Measurements from ENCODE around the gene ZNHIT1. TPM values are rescaled to one million over a fixed set of nuclear protein-coding genes. Genes with fewer than 3 reads are reported as not detected.
"Not testable (repeated sequence)": the region's sequence is repeated elsewhere in the genome, so short reads cannot be mapped to it uniquely, and the experiment has no call there.

Gene ZNHIT1
- total RNA-seq, 2 donors from 2014 or later, result 51.4 to 74.8 TPM

DNA sequence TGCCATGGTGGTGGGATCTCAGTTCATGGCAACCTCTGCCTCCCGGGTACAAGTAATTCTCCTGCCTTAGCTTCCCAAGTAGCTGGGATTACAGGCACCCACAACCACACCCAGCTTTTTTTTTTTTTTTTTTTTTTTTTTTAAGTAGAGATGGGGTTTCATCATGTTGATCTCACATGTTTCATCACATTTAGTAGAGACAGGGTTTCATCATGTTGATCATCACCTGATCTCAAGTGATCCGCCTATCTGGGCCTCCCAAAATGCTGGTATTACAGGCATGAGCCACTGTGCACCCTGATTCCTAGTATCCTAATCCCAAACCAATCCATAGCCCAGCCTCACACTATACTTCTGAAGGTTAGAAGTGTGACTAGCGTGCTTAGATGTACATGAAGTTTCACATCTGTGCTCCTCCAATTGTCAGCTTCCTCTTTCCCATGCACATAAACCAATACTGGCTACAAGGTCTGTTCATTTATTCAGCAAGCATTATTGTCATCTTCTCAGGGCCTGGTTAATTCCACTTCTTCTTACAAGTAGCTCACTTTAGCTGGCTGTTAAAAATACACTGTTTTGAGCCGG lies 31.0 kb upstream of the ZNHIT1 start:
- Histone ChIP-seq H3K9me3 (no peaks in the 10 kb centered on the region), H3K4me1 (no peaks in the 10 kb centered on the region), H3K4me3 (no peak overlapping the region), H3K27me3 (no peaks in the 10 kb centered on the region), H3K27ac (no peak overlapping the region), H3K36me3 (replicated peaks in 1 of 2; ENCODE audit: insufficient read depth in 1 of 2, low read depth in 2 of 2) (no peaks in the 10 kb centered on the region)
- 78 to 83% methylated on average over 4 of the region's 4 CpGs for WGBS, 2 donors
- intact Hi-C loops (cut with DNase I), result no loop called here
- DNase-seq, result no peak
- TF ChIP-seq POLR2A (IDR thresholded peaks at IDR 0.05), result no peak
- TF ChIP-seq, protein P1, sequence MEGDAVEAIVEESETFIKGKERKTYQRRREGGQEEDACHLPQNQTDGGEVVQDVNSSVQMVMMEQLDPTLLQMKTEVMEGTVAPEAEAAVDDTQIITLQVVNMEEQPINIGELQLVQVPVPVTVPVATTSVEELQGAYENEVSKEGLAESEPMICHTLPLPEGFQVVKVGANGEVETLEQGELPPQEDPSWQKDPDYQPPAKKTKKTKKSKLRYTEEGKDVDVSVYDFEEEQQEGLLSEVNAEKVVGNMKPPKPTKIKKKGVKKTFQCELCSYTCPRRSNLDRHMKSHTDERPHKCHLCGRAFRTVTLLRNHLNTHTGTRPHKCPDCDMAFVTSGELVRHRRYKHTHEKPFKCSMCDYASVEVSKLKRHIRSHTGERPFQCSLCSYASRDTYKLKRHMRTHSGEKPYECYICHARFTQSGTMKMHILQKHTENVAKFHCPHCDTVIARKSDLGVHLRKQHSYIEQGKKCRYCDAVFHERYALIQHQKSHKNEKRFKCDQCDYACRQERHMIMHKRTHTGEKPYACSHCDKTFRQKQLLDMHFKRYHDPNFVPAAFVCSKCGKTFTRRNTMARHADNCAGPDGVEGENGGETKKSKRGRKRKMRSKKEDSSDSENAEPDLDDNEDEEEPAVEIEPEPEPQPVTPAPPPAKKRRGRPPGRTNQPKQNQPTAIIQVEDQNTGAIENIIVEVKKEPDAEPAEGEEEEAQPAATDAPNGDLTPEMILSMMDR (IDR thresholded peaks at IDR 0.05), result no peak
- ATAC-seq, result no peak

DNA sequence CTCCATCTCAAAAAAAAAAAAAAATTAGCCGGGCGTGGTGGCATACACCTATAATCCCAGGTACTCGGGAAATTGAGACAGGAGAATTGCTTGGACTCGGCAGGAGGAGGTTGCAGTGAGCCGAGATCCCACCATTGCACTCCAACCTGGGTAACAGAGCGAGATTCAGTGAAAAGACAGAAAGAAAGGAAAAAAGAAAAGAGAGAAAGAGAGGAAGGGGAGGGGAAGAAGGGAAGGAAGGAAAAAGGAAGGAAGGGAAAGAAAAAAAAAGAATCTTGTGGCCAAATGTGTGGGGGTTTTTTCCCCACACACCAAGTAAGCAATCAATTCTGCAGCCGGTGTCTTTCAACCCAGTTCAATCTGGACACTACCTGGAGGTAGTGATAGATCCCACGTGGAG lies 28.9 kb upstream of the ZNHIT1 start:
- H3K9me3 ChIP-seq, result no peaks in the 10 kb centered on the region
- 70 to 71% methylated on average over 8 of the region's 8 CpGs for WGBS, 2 donors
- no peak for TF ChIP-seq POLR2A (IDR thresholded peaks at IDR 0.05)
- TF ChIP-seq, protein P1 (IDR thresholded peaks at IDR 0.05), result no peak
- H3K27me3 ChIP-seq, result no peaks in the 10 kb centered on the region
- H3K4me3 ChIP-seq, result no peak overlapping the region
- DNase-seq, result no peak
- intact Hi-C loops (cut with DNase I), result no loop called here
- no peak for ATAC-seq
- no peak overlapping the region for H3K27ac ChIP-seq
- no peaks in the 10 kb centered on the region for H3K36me3 ChIP-seq (replicated peaks in 1 of 2; ENCODE audit: insufficient read depth in 1 of 2, low read depth in 2 of 2)
- peaks cover 6% of the 10 kb centered on the region for H3K4me1 ChIP-seq

DNA sequence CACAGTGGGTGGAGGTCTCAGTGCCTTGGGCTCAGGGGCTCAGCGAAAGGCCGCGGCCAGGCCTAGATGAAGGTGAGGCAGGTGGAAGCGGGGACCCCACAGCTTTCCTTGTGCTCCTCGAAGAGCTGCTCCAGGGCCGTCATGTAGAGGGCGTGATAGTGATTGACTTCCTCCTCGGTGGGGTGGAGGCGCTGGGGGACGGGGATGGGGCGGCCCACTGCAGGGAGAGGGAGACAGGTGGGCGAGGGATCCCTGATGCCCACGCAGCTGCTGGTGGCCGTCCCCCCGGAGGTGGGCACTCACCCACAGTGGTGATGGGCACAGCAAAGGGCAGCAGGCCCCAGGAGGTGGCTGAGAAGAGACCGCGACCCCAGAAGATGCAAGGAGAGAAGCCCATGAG lies 22.1 kb upstream of the ZNHIT1 start:
- no peak overlapping the region for H3K4me3 ChIP-seq
- no peak for TF ChIP-seq POLR2A (IDR thresholded peaks at IDR 0.05)
- TF ChIP-seq, protein P1 (IDR thresholded peaks at IDR 0.05), result no peak
- 65 to 86% methylated on average over 10 to 14 of the region's 17 CpGs for WGBS, 2 donors
- ATAC-seq (no peak), DNase-seq (no peak)
- peaks cover 0 to under 1% of the 10 kb centered on the region in 2 donors for H3K27me3 ChIP-seq
- no peak overlapping the region for H3K27ac ChIP-seq
- intact Hi-C loops (cut with DNase I), result no loop called here
- H3K36me3 ChIP-seq (replicated peaks in 1 of 2; ENCODE audit: insufficient read depth in 1 of 2, low read depth in 2 of 2), result no peaks in the 10 kb centered on the region
- no peaks in the 10 kb centered on the region for H3K9me3 ChIP-seq
- H3K4me1 ChIP-seq, result peaks cover 6% of the 10 kb centered on the region

DNA sequence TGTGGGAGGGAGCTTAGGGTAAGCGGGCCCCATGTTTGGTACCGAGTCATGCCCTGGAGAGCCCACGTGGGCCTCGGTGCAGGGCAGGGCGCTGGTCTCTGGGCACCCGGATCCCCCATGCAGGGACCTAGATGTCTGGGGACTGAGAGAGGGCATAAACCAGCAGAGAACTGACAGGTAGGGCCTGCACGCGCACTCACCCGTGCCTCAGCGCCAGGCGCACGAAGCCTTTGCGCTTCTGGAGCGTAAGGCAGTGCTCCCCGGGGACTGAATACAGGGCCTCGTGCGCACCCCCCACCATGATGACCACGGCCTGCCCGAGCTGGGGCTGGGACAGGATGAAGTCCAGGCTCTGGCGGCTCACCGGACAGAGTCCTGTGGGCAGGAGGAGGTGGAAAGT lies 20.0 kb upstream of the ZNHIT1 start:
- Histone ChIP-seq H3K27ac (no peak overlapping the region), H3K4me1 (peaks cover 10% of the 10 kb centered on the region), H3K4me3 (no peak overlapping the region), H3K9me3 (no peaks in the 10 kb centered on the region), H3K36me3 (replicated peaks in 1 of 2; ENCODE audit: insufficient read depth in 1 of 2, low read depth in 2 of 2) (no peaks in the 10 kb centered on the region), H3K27me3 (peaks cover 0 to 16% of the 10 kb centered on the region in 2 donors)
- ATAC-seq (no peak), DNase-seq (no peak)
- 76% methylated on average over 5 to 21 of the region's 21 CpGs for WGBS, 2 donors
- TF ChIP-seq POLR2A (IDR thresholded peaks at IDR 0.05), result no peak
- TF ChIP-seq, protein P1 (IDR thresholded peaks at IDR 0.05), result no peak
- intact Hi-C loops (cut with DNase I), result no loop called here

DNA sequence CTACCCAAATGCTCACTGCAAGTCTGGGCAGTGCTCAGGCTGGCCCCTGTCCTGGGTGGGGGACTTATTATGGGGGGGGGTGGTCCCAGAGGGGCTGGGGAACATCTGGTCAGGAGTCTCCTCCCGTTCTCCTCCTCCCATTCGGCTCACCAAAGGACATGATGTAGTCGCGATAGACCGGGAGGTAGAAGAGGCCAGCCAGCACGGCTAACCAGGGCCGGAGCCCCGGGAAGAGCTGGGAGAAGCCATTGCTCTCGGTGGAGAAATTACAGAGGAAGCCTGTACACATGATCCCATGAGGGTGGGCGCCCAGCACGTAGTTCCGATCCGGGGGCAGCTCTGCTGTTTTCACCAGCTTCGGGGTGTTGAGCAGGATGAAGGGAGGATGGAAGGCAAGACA lies 19.5 kb upstream of the ZNHIT1 start:
- Histone ChIP-seq H3K9me3 (no peaks in the 10 kb centered on the region), H3K36me3 (replicated peaks in 1 of 2; ENCODE audit: insufficient read depth in 1 of 2, low read depth in 2 of 2) (no peaks in the 10 kb centered on the region), H3K27me3 (peaks cover 0 to 16% of the 10 kb centered on the region in 2 donors), H3K27ac (no peak overlapping the region), H3K4me3 (no peak overlapping the region), H3K4me1 (peaks cover 10% of the 10 kb centered on the region)
- TF ChIP-seq POLR2A (IDR thresholded peaks at IDR 0.05), result no peak
- TF ChIP-seq, protein P1 (IDR thresholded peaks at IDR 0.05), result no peak
- ATAC-seq (no peak), DNase-seq (no peak)
- intact Hi-C loops (cut with DNase I), result no loop called here
- 71% methylated on average over 14 of the region's 14 CpGs; no CpG with 5 or more reads in 1 of the 2 donors for WGBS, 2 donors

DNA sequence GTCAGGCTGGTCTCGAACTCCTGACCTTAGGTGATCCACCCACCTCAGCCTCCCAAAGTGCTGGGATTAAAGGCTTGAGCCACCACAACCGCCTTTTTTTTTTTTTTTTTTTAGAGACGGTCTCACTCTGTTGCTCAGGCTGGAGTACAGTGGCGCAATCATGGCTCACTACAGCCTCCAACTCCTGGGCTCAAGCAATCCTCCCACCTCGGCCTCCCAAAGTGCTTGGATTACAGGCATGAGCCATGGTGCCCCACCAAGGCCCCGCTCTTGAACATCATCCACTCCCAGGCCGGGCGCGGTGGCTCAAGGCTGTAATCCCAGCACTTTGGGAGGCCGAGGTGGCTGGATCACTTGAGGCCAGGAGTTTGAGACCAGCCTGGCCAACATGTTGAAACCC lies 18.4 kb upstream of the ZNHIT1 start:
- DNase-seq; ATAC-seq; H3K27ac ChIP-seq; H3K4me3 ChIP-seq; intact Hi-C loops (cut with DNase I); H3K9me3 ChIP-seq; H3K36me3 ChIP-seq (replicated peaks in 1 of 2; ENCODE audit: insufficient read depth in 1 of 2, low read depth in 2 of 2); H3K4me1 ChIP-seq: not testable (repeated sequence)
- peaks cover 0 to 16% of the 10 kb centered on the region in 2 donors for H3K27me3 ChIP-seq
- WGBS, 2 donors, result 89 to 93% methylated on average over 3 to 10 of the region's 10 CpGs

Data from body of pancreas (tissue), 4 donors.